WTC11 (cell line): Measurements from ENCODE around the gene KRT86. TPM values are rescaled to one million over a fixed set of nuclear protein-coding genes. Genes with fewer than 3 reads are reported as not detected.

ENCODE experiments used
- ATAC-seq: fragments of 200-7000 bp; cut with Tn5 transposase; 2 replicates; pipeline ENCODE4 v1.10.0; 2021; ENCODE audit warnings: mild to moderate bottlenecking, moderate library complexity
- CTCF ChIA-PET: fragments of 300-600 bp; sonication (Branson Sonifier 250); formaldehyde crosslinking; loops from one replicate; lab custom pipeline; 2021; ENCODE audit warnings: antibody characterized with exemption; lab: Charles Lee
- POLR2A ChIA-PET: fragments of 350-600 bp; sonication (Branson Sonifier 250); formaldehyde crosslinking; loops from one replicate; lab custom pipeline; 2021; ENCODE audit warnings: antibody characterized with exemption; lab: Charles Lee
- DNase-seq: peaks from one replicate; pipeline ENCODE4 v3.0.0; 2021; ENCODE audit warnings: low spot score
- H3K27ac Mint-ChIP-seq: 2 replicates; pipeline ENCODE4 v1.8.0; 2021; ENCODE audit warnings: mixed read lengths
- H3K27me3 Mint-ChIP-seq: 2 replicates; pipeline ENCODE4 v1.8.0; 2021; ENCODE audit warnings: low read depth, mild to moderate bottlenecking, moderate library complexity, mixed read lengths
- H3K36me3 Mint-ChIP-seq: 2 replicates; pipeline ENCODE4 v1.8.0; 2021; ENCODE audit warnings: mixed read lengths
- H3K4me1 Mint-ChIP-seq: 2 replicates; pipeline ENCODE4 v1.8.0; 2022; ENCODE audit warnings: mixed read lengths
- H3K4me3 Mint-ChIP-seq: 2 replicates; pipeline ENCODE4 v1.8.0; 2021; ENCODE audit warnings: mild to moderate bottlenecking, moderate library complexity, mixed read lengths
- H3K9me3 Mint-ChIP-seq: 2 replicates; pipeline ENCODE4 v1.8.0; 2021; ENCODE audit warnings: mixed read lengths
- AR ChIP-seq: fragments of 250-450 bp; sonication (Bioruptor Pico); IDR thresholded peaks from 2 replicates; pipeline ENCODE4 v1.9.0; 2021; ENCODE audit warnings: mild to moderate bottlenecking
- ATF3 ChIP-seq: sonication (generic); formaldehyde crosslinking; conservative IDR thresholded peaks from 2 replicates; pipeline ENCODE4 v1.8.1; 2022; ENCODE audit warnings: mild to moderate bottlenecking, missing genetic modification reagents
- CREM ChIP-seq: sonication (generic); formaldehyde crosslinking; IDR thresholded peaks from 2 replicates; pipeline ENCODE4 v1.8.1; 2022; ENCODE audit warnings: mild to moderate bottlenecking, missing genetic modification reagents, moderate library complexity
- E2F1 ChIP-seq: sonication (generic); formaldehyde crosslinking; IDR thresholded peaks from 2 replicates; pipeline ENCODE4 v1.8.0; 2022; ENCODE audit warnings: mild to moderate bottlenecking, missing genetic modification reagents
- E2F4 ChIP-seq: sonication (generic); formaldehyde crosslinking; IDR thresholded peaks from 2 replicates; pipeline ENCODE4 v1.8.1; 2022; ENCODE audit warnings: low read depth, mild to moderate bottlenecking, moderate library complexity, missing genetic modification reagents, borderline replicate concordance
- ELF4 ChIP-seq: sonication (generic); formaldehyde crosslinking; IDR thresholded peaks from 2 replicates; pipeline ENCODE4 v1.8.1; 2022; ENCODE audit warnings: low read depth, mild to moderate bottlenecking, moderate library complexity, missing genetic modification reagents
- FOXK1 ChIP-seq: sonication (generic); formaldehyde crosslinking; IDR thresholded peaks from 2 replicates; pipeline ENCODE4 v1.8.0; 2022; ENCODE audit warnings: mild to moderate bottlenecking, moderate library complexity, missing genetic modification reagents
- IRF2 ChIP-seq: sonication (generic); formaldehyde crosslinking; IDR thresholded peaks from 2 replicates; pipeline ENCODE4 v1.8.0; 2022; ENCODE audit warnings: low read depth, missing genetic modification reagents, borderline replicate concordance
- MLX ChIP-seq: sonication (generic); formaldehyde crosslinking; IDR thresholded peaks from 2 replicates; pipeline ENCODE4 v1.8.1; 2023; ENCODE audit warnings: mild to moderate bottlenecking, missing genetic modification reagents, moderate library complexity
- NR1H2 ChIP-seq: sonication (generic); formaldehyde crosslinking; IDR thresholded peaks from 2 replicates; pipeline ENCODE4 v1.9.0; 2021; ENCODE audit warnings: mild to moderate bottlenecking, moderate library complexity, missing genetic modification reagents
- NR3C1 ChIP-seq: sonication (generic); formaldehyde crosslinking; conservative IDR thresholded peaks from 2 replicates; pipeline ENCODE4 v1.8.1; 2023; ENCODE audit warnings: low read depth, mild to moderate bottlenecking, missing genetic modification reagents
- OVOL2 ChIP-seq: fragments of 250-450 bp; sonication (Bioruptor Pico); IDR thresholded peaks from 2 replicates; pipeline ENCODE4 v1.9.0; 2021; ENCODE audit warnings: mild to moderate bottlenecking, borderline replicate concordance
- RELA ChIP-seq: sonication (generic); formaldehyde crosslinking; IDR thresholded peaks from 2 replicates; pipeline ENCODE4 v1.8.1; 2022; ENCODE audit warnings: missing genetic modification reagents, mild to moderate bottlenecking, borderline replicate concordance
- RORB ChIP-seq: fragments of 250-450 bp; sonication (Bioruptor Pico); IDR thresholded peaks from 2 replicates; pipeline ENCODE4 v1.9.0; 2021; ENCODE audit warnings: mild to moderate bottlenecking
- SMAD4 ChIP-seq: sonication (generic); formaldehyde crosslinking; IDR thresholded peaks from 2 replicates; pipeline ENCODE4 v1.8.0; 2022; ENCODE audit warnings: mild to moderate bottlenecking, missing genetic modification reagents
- SP1 ChIP-seq: sonication (generic); formaldehyde crosslinking; conservative IDR thresholded peaks from 2 replicates; pipeline ENCODE4 v1.8.1; 2022; ENCODE audit warnings: missing genetic modification reagents
- ZBTB43 ChIP-seq: sonication (generic); formaldehyde crosslinking; IDR thresholded peaks from 2 replicates; pipeline ENCODE4 v1.8.1; 2023; ENCODE audit warnings: mild to moderate bottlenecking, missing genetic modification reagents
- ZMAT4 ChIP-seq: fragments of 250-450 bp; sonication (Bioruptor Pico); IDR thresholded peaks from 2 replicates; pipeline ENCODE4 v1.9.0; 2021; ENCODE audit warnings: mild to moderate bottlenecking
- ZNF138 ChIP-seq: sonication (generic); formaldehyde crosslinking; conservative IDR thresholded peaks from 2 replicates; pipeline ENCODE4 v1.8.1; 2022; ENCODE audit warnings: mild to moderate bottlenecking, moderate library complexity, missing genetic modification reagents
- ZNF232 ChIP-seq: sonication (generic); formaldehyde crosslinking; IDR thresholded peaks from 2 replicates; pipeline ENCODE4 v1.8.0; 2022; ENCODE audit warnings: mild to moderate bottlenecking, missing genetic modification reagents
- ZNF263 ChIP-seq: sonication (generic); formaldehyde crosslinking; IDR thresholded peaks from 2 replicates; pipeline ENCODE4 v1.8.1; 2022; ENCODE audit warnings: low read depth, mild to moderate bottlenecking, moderate library complexity, missing genetic modification reagents
- ZNF671 ChIP-seq: fragments of 250-450 bp; sonication (Bioruptor Pico); IDR thresholded peaks from 2 replicates; pipeline ENCODE4 v1.8.0; 2021; ENCODE audit warnings: mild to moderate bottlenecking
- total RNA-seq: library from RNA; stranded (reverse); gene quantifications from 3 replicates; pipeline ENCODE4 v1.2.3, GENCODE V29; 2021

Gene KRT86
- total RNA-seq, 1 experiment from 2014 or later: 0.11 TPM

GRCh38 chr12:52252728-52253343 lies 21.6 kb upstream of the KRT86 start (continued):
- TF ChIP-seq IRF2 (no peak), ELF4 (CRISPR knock-in tag) (no peak)

- Mint-ChIP-seq H3K4me3 (no peak overlapping the region), H3K27ac (no peak overlapping the region), H3K4me1 (peaks cover 17% of the 10 kb centered on the region), H3K36me3 (no peaks in the 10 kb centered on the region), H3K9me3 (no peaks in the 10 kb centered on the region), H3K27me3 (peaks cover 66% of the 10 kb centered on the region)
- DNase-seq: no peak
- TF ChIP-seq ZNF232 (CRISPR knock-in tag) (no peak), ZMAT4 (no peak), SMAD4 (CRISPR knock-in tag) (no peak), MLX (CRISPR knock-in tag) (no peak)
- ATAC-seq: no peak
- CTCF ChIA-PET: interaction anchor here (1.8 kb wide), 1 partner anchor 54 kb away, joined by 4 read pairs; no protein-coding TSS in a partner anchor
- POLR2A ChIA-PET: no interaction called here
Measured at GRCh38 chr12:52253391-52254179, 20.9 kb upstream of the KRT86 start.

- DNase-seq (no peak), ATAC-seq (no peak)
- POLR2A ChIA-PET: no interaction called here
- no peak overlapping the region for H3K4me3 Mint-ChIP-seq
- CTCF ChIA-PET: interaction anchor here (0.7 to 3.1 kb wide), 3 partner anchors 25 to 53 kb away, joined by 3 to 19 read pairs (median 4); no protein-coding TSS in a partner anchor
- H3K9me3 Mint-ChIP-seq: peaks cover 4% of the 10 kb centered on the region; the same call in 1 of the 2 replicates
- H3K4me1 Mint-ChIP-seq: peaks cover 16% of the 10 kb centered on the region
- H3K36me3 Mint-ChIP-seq: no peaks in the 10 kb centered on the region; the same call in 1 of the 2 replicates
- H3K27me3 Mint-ChIP-seq: peaks cover 66% of the 10 kb centered on the region
- H3K27ac Mint-ChIP-seq: no peak overlapping the region
- no peak for TF ChIP-seq ZNF138
- no peak for TF ChIP-seq ZNF671
- TF ChIP-seq RORB (CRISPR knock-in tag): no peak
- no peak for TF ChIP-seq E2F4 (CRISPR knock-in tag)
- TF ChIP-seq ZNF263: no peak
- TF ChIP-seq FOXK1 (CRISPR knock-in tag): no peak
- TF ChIP-seq SP1 (CRISPR knock-in tag): no peak
- TF ChIP-seq OVOL2 (CRISPR knock-in tag): no peak
- no peak for TF ChIP-seq ZBTB43
- TF ChIP-seq E2F1: no peak
- TF ChIP-seq NR3C1 (CRISPR knock-in tag): no peak
- no peak for TF ChIP-seq ZNF232 (CRISPR knock-in tag)
- no peak for TF ChIP-seq CREM
- no peak for TF ChIP-seq RELA (CRISPR knock-in tag)
- TF ChIP-seq ATF3 (CRISPR knock-in tag): no peak
- TF ChIP-seq NR1H2 (CRISPR knock-in tag): no peak
- TF ChIP-seq AR (CRISPR knock-in tag): no peak
Measured at GRCh38 chr12:52254180-52254964, 20.1 kb upstream of the KRT86 start.
